ENCODE results near the gene GRAMD1C. TPM values are rescaled to one million over a fixed set of nuclear protein-coding genes. Genes with fewer than 3 reads are reported as not detected.

The GRAMD1C gene
- total and polyA plus RNA-seq, 9 of the 15 experiments (the other 6 are each of a cell fraction or from before 2014, with no cell fraction given), result not detected

- TF ChIP-seq ARID3A (IDR thresholded peaks at IDR 0.05; ENCODE audit: borderline replicate concordance, low read depth, low read length), result no peak
- TF ChIP-seq ILK (tag; IDR thresholded peaks at IDR 0.05; ENCODE audit: borderline replicate concordance, low read depth), result no peak
Measured at GRCh38 chr3:113948015-113948917, 109.7 kb downstream of the GRAMD1C start (continued).

- ATAC-seq, result no peak
Measured at GRCh38 chr3:113952921-113953320, 114.3 kb downstream of the GRAMD1C start.

More at GRCh38 chr3:113952921-113953320, 114.3 kb downstream of the GRAMD1C start:
- no peaks in the 10 kb centered on the region for H3K9me3 ChIP-seq (replicated peaks; ENCODE audit: control insufficient read depth, insufficient read depth, low read depth, low read length)
- no peak overlapping the region for H3K9ac ChIP-seq (ENCODE audit: insufficient read depth in 1 of 2, low read depth in 2 of 2, low read length in 2 of 2)
- FAIRE-seq, result no peak
- H4K20me1 ChIP-seq (replicated peaks; ENCODE audit: control insufficient read depth, insufficient read depth, low read length), result no peaks in the 10 kb centered on the region
- H3K4me3 ChIP-seq, result no peak overlapping the region
- H3K4me1 ChIP-seq (replicated peaks in 1 of 2; ENCODE audit: control insufficient read depth in 2 of 2, insufficient read depth in 2 of 2, low read length in 2 of 2), result peaks cover 0 to 7% of the 10 kb centered on the region in 2 experiments; a peak in 3 of 5 replicates
- no peak for DNase-seq (ENCODE audit: extremely low read depth in 1 of 4, low spot score in 3 of 4)
- no peaks in the 10 kb centered on the region for H3K9me1 ChIP-seq (ENCODE audit: control insufficient read depth, insufficient read depth, low read length)
- POLR2A ChIA-PET, result no interaction called here
- no peak overlapping the region for H2AFZ ChIP-seq (ENCODE audit: low read depth, low read length)
- H3K27me3 ChIP-seq (ENCODE audit: control insufficient read depth in 2 of 2, insufficient read depth in 2 of 2, low read length in 2 of 2), result peaks cover 2 to 14% of the 10 kb centered on the region in 2 experiments; a peak in 4 of 5 replicates
- intact Hi-C loops (cut with micrococcal nuclease) (no loop called here), in situ Hi-C loops (cut with MboI) (no loop called here)
- H3K4me2 ChIP-seq (ENCODE audit: insufficient read depth, low read length), result no peak overlapping the region
- BruUV-seq (replicated peaks), result no TSS peak
- H3K79me2 ChIP-seq (ENCODE audit: control insufficient read depth, insufficient read depth, low read length), result no peaks in the 10 kb centered on the region
- TF ChIP-seq SREBF1 (IDR thresholded peaks at IDR 0.05; ENCODE audit: borderline replicate concordance, low read depth, low read length), result no peak
- no peak for TF ChIP-seq FUS (optimal IDR thresholded peaks at IDR 0.05; ENCODE audit: low read depth, low read length)
- TF ChIP-seq POLR2AphosphoS2 (IDR thresholded peaks at IDR 0.05; ENCODE audit: low read length), result no peak
- TF ChIP-seq HDAC1 (IDR thresholded peaks at IDR 0.05), result no peak
- TF ChIP-seq FOXK1 (CRISPR knock-in tag; IDR thresholded peaks at IDR 0.05; ENCODE audit: borderline replicate concordance), result no peak
- no peak for TF ChIP-seq ELF4 (CRISPR knock-in tag; IDR thresholded peaks at IDR 0.05)
- TF ChIP-seq SP2 (IDR thresholded peaks at IDR 0.05; ENCODE audit: extremely low read depth, low read depth, low read length, poor library complexity, severe bottlenecking), result no peak
- no peak for TF ChIP-seq HEY1 (CRISPR knock-in tag; IDR thresholded peaks at IDR 0.05; ENCODE audit: borderline replicate concordance)
- no peak for TF ChIP-seq CHD1 (IDR thresholded peaks at IDR 0.05; ENCODE audit: low read length)
- TF ChIP-seq ZSCAN32 (CRISPR knock-in tag; IDR thresholded peaks at IDR 0.05), result no peak
- no peak for TF ChIP-seq ZFPM2 (CRISPR knock-in tag; IDR thresholded peaks at IDR 0.05)
- CTCF ChIA-PET (ENCODE audit: low intra/inter-chr PET ratio), result no interaction called here
- no peaks in the 10 kb centered on the region for H3K36me3 ChIP-seq (ENCODE audit: control insufficient read depth, insufficient read depth, low read length)
- no peak overlapping the region for H3K27ac ChIP-seq (ENCODE audit: extremely low read depth, low read depth, low read length)
